A673 (cell line): ENCODE data around the gene PELI2. TPM values are rescaled to one million over a fixed set of nuclear protein-coding genes. Genes with fewer than 3 reads are reported as not detected.

ENCODE experiments used
- BruUV-seq: library from RNA; stranded (reverse); fragments of 400-500 nt; replicated peaks from 2 replicates; lab custom pipeline; 2021; lab: Mats Ljungman, UMichigan
- CTCF ChIA-PET: fragments of 300-600 bp; sonication (Branson Sonifier 250); formaldehyde crosslinking; loops from one replicate; lab custom pipeline; 2022; ENCODE audit warnings: antibody characterized with exemption; lab: Charles Lee
- POLR2A ChIA-PET: fragments of 300-600 bp; sonication (Branson Sonifier 250); formaldehyde crosslinking; loops from one replicate; lab custom pipeline; 2022; ENCODE audit warnings: antibody characterized with exemption; ENCODE audit not compliant: low non-redundant PET; lab: Charles Lee
- DNase-seq: peaks from one replicate; pipeline ENCODE4 v3.0.0-alpha.2; 2015; ENCODE audit warnings: low spot score
- H3K27ac ChIP-seq: fragments of 200-600 bp; sonication (generic); 2 replicates; pipeline ENCODE4 v1.5.1; 2016; ENCODE audit warnings: mixed run types, low read depth, mild to moderate bottlenecking, mixed read lengths, antibody characterized with exemption, low read length; ENCODE audit not compliant: poor library complexity, severe bottlenecking
- H3K27me3 ChIP-seq: fragments of 200-600 bp; sonication (generic); replicated peaks from 2 replicates; pipeline ENCODE4 v1.6.1; 2017; ENCODE audit warnings: mixed run types, low read depth, mild to moderate bottlenecking, mixed read lengths, antibody characterized with exemption, low read length; ENCODE audit not compliant: insufficient read depth, poor library complexity
- H3K36me3 ChIP-seq: fragments of 200-600 bp; sonication (generic); 2 replicates; pipeline ENCODE4 v1.6.1; 2016; ENCODE audit warnings: mixed run types, mild to moderate bottlenecking, mixed read lengths, antibody characterized with exemption, low read length; ENCODE audit not compliant: insufficient read depth, poor library complexity, severe bottlenecking
- H3K4me1 ChIP-seq: fragments of 200-600 bp; sonication (generic); 2 replicates; pipeline ENCODE4 v1.6.1; 2017; ENCODE audit warnings: mixed run types, mild to moderate bottlenecking, mixed read lengths, antibody characterized with exemption, low read length; ENCODE audit not compliant: insufficient read depth, poor library complexity, severe bottlenecking
- H3K4me3 ChIP-seq: fragments of 200-600 bp; sonication (generic); 2 replicates; pipeline ENCODE4 v1.5.1; 2016; ENCODE audit warnings: low read depth, mixed run types, mild to moderate bottlenecking, mixed read lengths, low read length; ENCODE audit not compliant: poor library complexity, severe bottlenecking
- H3K9me3 ChIP-seq: fragments of 200-600 bp; sonication (generic); 2 replicates; pipeline ENCODE4 v1.6.1; 2016; ENCODE audit warnings: mixed run types, low read depth, mild to moderate bottlenecking, mixed read lengths, antibody characterized with exemption, low read length; ENCODE audit not compliant: poor library complexity, severe bottlenecking
- EZH2 ChIP-seq: fragments of 200-600 bp; sonication (generic); IDR thresholded peaks from 2 replicates; pipeline ENCODE4 v1.6.1; 2017; ENCODE audit warnings: borderline replicate concordance, low read depth, mild to moderate bottlenecking, mixed read lengths, antibody characterized with exemption, low read length; ENCODE audit not compliant: poor library complexity, severe bottlenecking
- intact Hi-C: fragments of 100-400 bp; cut with micrococcal nuclease; formaldehyde crosslinking; loops from one replicate; pipeline ENCODE4 v1.10.0; 2022; ENCODE audit not compliant: unreplicated experiment
- total RNA-seq: library from RNA; stranded (reverse); gene quantifications from 2 replicates; pipeline ENCODE4 v1.2.3, GENCODE V29; 2021
- TF ChIP-seq, protein P1 (sequence below): fragments of 300-800, 200-600 bp; sonication (generic); conservative IDR thresholded peaks from 2 replicates; pipeline ENCODE4 v1.5.1; 2017; ENCODE audit warnings: low read depth, mild to moderate bottlenecking, antibody characterized with exemption, low read length, moderate library complexity, mixed read lengths

The PELI2 gene
- total RNA-seq, 1 experiment from 2014 or later: 5.5 TPM

- Histone ChIP-seq H3K27me3 (peaks cover 24% of the 10 kb centered on the region), H3K4me1 (peaks cover 11% of the 10 kb centered on the region), H3K36me3 (no peaks in the 10 kb centered on the region), H3K9me3 (no peaks in the 10 kb centered on the region), H3K27ac (no peak overlapping the region), H3K4me3 (no peak overlapping the region)
- intact Hi-C loops: no loop called here
- ChIA-PET CTCF (no interaction called here), POLR2A (no interaction called here)
- BruUV-seq: no TSS peak
- no peak for DNase-seq
- TF ChIP-seq EZH2: no peak
- TF ChIP-seq, protein P1, sequence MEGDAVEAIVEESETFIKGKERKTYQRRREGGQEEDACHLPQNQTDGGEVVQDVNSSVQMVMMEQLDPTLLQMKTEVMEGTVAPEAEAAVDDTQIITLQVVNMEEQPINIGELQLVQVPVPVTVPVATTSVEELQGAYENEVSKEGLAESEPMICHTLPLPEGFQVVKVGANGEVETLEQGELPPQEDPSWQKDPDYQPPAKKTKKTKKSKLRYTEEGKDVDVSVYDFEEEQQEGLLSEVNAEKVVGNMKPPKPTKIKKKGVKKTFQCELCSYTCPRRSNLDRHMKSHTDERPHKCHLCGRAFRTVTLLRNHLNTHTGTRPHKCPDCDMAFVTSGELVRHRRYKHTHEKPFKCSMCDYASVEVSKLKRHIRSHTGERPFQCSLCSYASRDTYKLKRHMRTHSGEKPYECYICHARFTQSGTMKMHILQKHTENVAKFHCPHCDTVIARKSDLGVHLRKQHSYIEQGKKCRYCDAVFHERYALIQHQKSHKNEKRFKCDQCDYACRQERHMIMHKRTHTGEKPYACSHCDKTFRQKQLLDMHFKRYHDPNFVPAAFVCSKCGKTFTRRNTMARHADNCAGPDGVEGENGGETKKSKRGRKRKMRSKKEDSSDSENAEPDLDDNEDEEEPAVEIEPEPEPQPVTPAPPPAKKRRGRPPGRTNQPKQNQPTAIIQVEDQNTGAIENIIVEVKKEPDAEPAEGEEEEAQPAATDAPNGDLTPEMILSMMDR: no peak
These were observed 6.1 kb downstream of the PELI2 start for GRCh38 chr14:56124327-56124726.

DNA sequence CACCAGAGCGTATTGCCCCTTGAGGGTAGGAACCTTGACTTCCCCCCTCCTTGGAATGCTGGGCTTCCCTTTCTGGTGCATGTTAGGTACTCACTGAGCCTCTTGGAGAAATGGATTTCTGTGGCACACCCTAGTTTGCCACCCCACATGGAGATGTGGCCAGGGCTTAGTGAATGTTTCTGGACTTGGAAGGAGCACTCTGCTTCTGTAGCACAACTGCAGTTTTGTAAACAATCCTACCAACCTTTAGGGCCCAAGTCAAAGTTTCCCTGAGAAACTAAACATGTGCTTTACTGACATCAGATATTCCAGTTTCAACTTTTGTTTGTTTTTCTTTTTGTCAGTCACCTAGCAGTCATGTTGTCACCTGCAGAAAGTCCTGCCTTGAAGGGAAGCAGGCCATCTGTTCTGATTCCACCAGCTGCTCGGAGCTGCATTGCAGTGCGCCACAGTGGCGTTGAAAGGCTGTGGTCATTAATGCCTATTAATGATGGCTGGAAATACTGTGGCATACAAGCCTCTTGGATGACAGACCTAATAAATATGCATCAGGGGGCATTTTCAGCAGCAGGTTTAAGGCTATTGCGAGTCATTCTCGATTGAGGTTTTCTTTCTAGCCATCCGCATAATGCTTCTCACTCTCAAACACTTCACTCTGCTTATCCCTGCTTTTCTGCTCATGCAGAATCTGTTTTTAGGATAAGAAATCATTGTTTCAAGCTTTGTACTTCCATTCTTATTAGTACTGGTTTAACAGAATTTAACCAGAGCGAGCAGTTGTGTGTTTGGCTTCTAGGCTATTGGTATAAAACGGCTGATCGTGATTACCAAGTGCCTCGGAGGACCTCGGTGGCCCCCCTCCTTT is 7.8 kb downstream of the PELI2 start:
- Histone ChIP-seq H3K36me3 (no peaks in the 10 kb centered on the region), H3K4me3 (no peak overlapping the region), H3K27ac (no peak overlapping the region), H3K9me3 (no peaks in the 10 kb centered on the region), H3K27me3 (peaks cover 12% of the 10 kb centered on the region), H3K4me1 (no peaks in the 10 kb centered on the region)
- ChIA-PET CTCF (no interaction called here), POLR2A (no interaction called here)
- DNase-seq: no peak
- TF ChIP-seq EZH2: no peak
- TF ChIP-seq, protein P1: no peak
- intact Hi-C loops: no loop called here
- no TSS peak for BruUV-seq

- Histone ChIP-seq H3K27ac (no peak overlapping the region), H3K36me3 (no peaks in the 10 kb centered on the region), H3K4me1 (peaks cover under 1% of the 10 kb centered on the region), H3K9me3 (no peaks in the 10 kb centered on the region), H3K27me3 (peaks cover 6% of the 10 kb centered on the region), H3K4me3 (no peak overlapping the region)
- DNase-seq: no peak
- CTCF ChIA-PET: no interaction called here
- TF ChIP-seq, protein P1: no peak
- TF ChIP-seq EZH2: no peak
- intact Hi-C loops: no loop called here
- BruUV-seq: no TSS peak
- POLR2A ChIA-PET: no interaction called here
These were observed 8.4 kb downstream of the PELI2 start for GRCh38 chr14:56126637-56126913.
